WERI-Rb-1 (cell line): ENCODE results near the gene U2AF2.

Experiments used
- DNase-seq: peaks from one replicate; pipeline ENCODE4 v3.0.0-alpha.2; 2020
- H3K27ac ChIP-seq: fragments of 250-450 bp; sonication (Bioruptor Pico); 2 replicates; pipeline ENCODE4 v1.5.1; 2020; ENCODE audit warnings: mild to moderate bottlenecking, moderate library complexity
- H3K27me3 ChIP-seq: fragments of 250-450 bp; sonication (Bioruptor Pico); 2 replicates; pipeline ENCODE4 v1.5.1; 2021; ENCODE audit warnings: mild to moderate bottlenecking, low read depth, moderate library complexity; ENCODE audit not compliant: insufficient read depth, severe bottlenecking
- H3K36me3 ChIP-seq: fragments of 250-450 bp; sonication (Bioruptor Pico); 2 replicates; pipeline ENCODE4 v1.5.1; 2020; ENCODE audit warnings: mild to moderate bottlenecking, moderate library complexity
- H3K4me3 ChIP-seq: 2 replicates; pipeline ENCODE4 v1.5.1; 2011; ENCODE audit warnings: low read depth, mild to moderate bottlenecking, control low read depth, low read length
- H3K9me3 ChIP-seq: fragments of 250-450 bp; sonication (Bioruptor Pico); 2 replicates; pipeline ENCODE4 v1.5.1; 2021; ENCODE audit warnings: mild to moderate bottlenecking, moderate library complexity; ENCODE audit not compliant: severe bottlenecking
- TF ChIP-seq, protein P1 (sequence below): IDR thresholded peaks from 2 replicates; pipeline ENCODE4 v1.5.1; 2011; ENCODE audit warnings: low read depth, mild to moderate bottlenecking, control low read depth, inconsistent platforms, low read length

U2AF2 gene

DNA sequence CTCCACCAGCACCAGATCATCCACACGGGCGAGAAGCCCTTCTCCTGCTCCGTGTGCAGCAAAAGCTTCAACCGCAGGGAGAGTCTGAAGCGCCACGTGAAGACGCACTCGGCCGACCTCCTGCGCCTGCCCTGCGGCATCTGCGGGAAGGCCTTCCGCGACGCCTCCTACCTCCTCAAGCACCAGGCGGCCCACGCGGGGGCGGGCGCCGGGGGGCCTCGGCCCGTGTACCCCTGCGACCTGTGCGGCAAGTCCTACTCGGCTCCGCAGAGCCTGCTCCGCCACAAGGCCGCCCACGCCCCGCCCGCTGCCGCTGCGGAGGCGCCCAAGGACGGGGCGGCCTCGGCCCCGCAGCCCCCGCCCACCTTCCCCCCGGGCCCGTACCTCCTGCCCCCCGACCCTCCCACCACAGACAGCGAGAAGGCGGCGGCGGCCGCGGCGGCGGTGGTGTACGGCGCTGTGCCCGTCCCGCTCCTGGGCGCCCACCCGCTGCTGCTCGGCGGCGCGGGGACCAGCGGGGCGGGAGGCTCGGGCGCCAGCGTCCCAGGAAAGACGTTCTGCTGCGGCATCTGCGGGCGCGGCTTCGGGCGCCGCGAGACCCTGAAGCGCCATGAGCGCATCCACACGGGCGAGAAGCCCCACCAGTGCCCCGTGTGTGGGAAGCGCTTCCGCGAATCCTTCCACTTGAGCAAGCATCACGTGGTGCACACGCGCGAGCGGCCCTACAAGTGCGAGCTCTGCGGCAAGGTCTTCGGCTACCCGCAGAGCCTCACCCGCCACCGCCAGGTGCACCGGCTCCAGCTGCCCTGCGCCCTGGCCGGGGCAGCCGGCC lies 39.9 kb upstream of the U2AF2 start:
- Histone ChIP-seq H3K9me3 (no peaks in the 10 kb centered on the region), H3K36me3 (peaks cover 27% of the 10 kb centered on the region)
- TF ChIP-seq, protein P1, sequence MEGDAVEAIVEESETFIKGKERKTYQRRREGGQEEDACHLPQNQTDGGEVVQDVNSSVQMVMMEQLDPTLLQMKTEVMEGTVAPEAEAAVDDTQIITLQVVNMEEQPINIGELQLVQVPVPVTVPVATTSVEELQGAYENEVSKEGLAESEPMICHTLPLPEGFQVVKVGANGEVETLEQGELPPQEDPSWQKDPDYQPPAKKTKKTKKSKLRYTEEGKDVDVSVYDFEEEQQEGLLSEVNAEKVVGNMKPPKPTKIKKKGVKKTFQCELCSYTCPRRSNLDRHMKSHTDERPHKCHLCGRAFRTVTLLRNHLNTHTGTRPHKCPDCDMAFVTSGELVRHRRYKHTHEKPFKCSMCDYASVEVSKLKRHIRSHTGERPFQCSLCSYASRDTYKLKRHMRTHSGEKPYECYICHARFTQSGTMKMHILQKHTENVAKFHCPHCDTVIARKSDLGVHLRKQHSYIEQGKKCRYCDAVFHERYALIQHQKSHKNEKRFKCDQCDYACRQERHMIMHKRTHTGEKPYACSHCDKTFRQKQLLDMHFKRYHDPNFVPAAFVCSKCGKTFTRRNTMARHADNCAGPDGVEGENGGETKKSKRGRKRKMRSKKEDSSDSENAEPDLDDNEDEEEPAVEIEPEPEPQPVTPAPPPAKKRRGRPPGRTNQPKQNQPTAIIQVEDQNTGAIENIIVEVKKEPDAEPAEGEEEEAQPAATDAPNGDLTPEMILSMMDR: no peak

GRCh38 chr19:55615543-55616394 lies 39.1 kb upstream of the U2AF2 start:
- H3K4me3 ChIP-seq: no peak overlapping the region
- no peaks in the 10 kb centered on the region for H3K27me3 ChIP-seq
- H3K27ac ChIP-seq: no peak overlapping the region
- peaks cover 33% of the 10 kb centered on the region for H3K36me3 ChIP-seq
- DNase-seq: no peak
- H3K9me3 ChIP-seq: no peaks in the 10 kb centered on the region
- TF ChIP-seq, protein P1: no peak

More for the DNA sequence above, 39.9 kb upstream of the U2AF2 start:
- H3K4me3 ChIP-seq: no peak overlapping the region
- DNase-seq: no peak
- no peak overlapping the region for H3K27ac ChIP-seq
- H3K27me3 ChIP-seq: no peaks in the 10 kb centered on the region

- Histone ChIP-seq H3K4me3 (no peak overlapping the region), H3K27ac (no peak overlapping the region), H3K9me3 (no peaks in the 10 kb centered on the region)
Observed at GRCh38 chr19:55616395-55616875, 38.4 kb upstream of the U2AF2 start.

DNA sequence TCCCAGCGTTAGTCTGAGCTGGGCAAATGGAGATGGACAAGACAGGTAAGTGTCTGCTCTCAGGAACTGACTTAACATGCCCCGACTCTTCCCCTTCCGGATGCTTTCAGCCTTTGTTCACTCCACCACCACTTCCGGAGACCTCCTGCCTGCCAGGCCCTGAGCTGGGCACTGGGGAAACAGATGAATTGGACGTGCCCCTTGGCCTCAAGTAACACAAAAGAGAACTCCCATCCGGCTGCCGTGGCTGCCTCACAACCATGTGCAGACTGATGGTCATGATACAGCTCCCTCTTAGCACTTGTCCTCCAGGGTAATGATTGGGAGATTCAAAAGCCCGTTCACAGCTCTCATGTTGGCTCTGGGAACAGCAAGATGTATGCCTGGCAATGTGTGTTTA lies 37.4 kb upstream of the U2AF2 start:
- no peak overlapping the region for H3K27ac ChIP-seq
- H3K4me3 ChIP-seq: no peak overlapping the region
- no peaks in the 10 kb centered on the region for H3K27me3 ChIP-seq
- peaks cover 35% of the 10 kb centered on the region for H3K36me3 ChIP-seq
- TF ChIP-seq, protein P1: no peak
- no peak for DNase-seq
- no peaks in the 10 kb centered on the region for H3K9me3 ChIP-seq

More at GRCh38 chr19:55616395-55616875, 38.4 kb upstream of the U2AF2 start:
- no peaks in the 10 kb centered on the region for H3K27me3 ChIP-seq
- TF ChIP-seq, protein P1: no peak
- H3K36me3 ChIP-seq: peaks cover 34% of the 10 kb centered on the region
- DNase-seq: no peak

- no peak for DNase-seq
- Histone ChIP-seq H3K9me3 (no peaks in the 10 kb centered on the region), H3K27ac (peak overlapping the region; percentile 73), H3K36me3 (peaks cover 37% of the 10 kb centered on the region), H3K4me3 (no peak overlapping the region), H3K27me3 (no peaks in the 10 kb centered on the region)
- TF ChIP-seq, protein P1: no peak
Observed at GRCh38 chr19:55618426-55618825, 36.4 kb upstream of the U2AF2 start.
